ENCODE measurements around the gene GLOD4. TPM values are rescaled to one million over a fixed set of nuclear protein-coding genes. Genes with fewer than 3 reads are reported as not detected.

GLOD4 gene
- total RNA-seq, 1 experiment from 2014 or later: 69.7 TPM

GRCh38 chr17:795721-796120, 13.6 kb upstream of the GLOD4 start:
- Mint-ChIP-seq H3K9me3 (ENCODE audit: unreplicated experiment) (no peaks in the 10 kb centered on the region), H3K4me3 (ENCODE audit: unreplicated experiment) (no peak overlapping the region), H3K27me3 (ENCODE audit: insufficient read depth, unreplicated experiment) (no peaks in the 10 kb centered on the region), H3K36me3 (ENCODE audit: insufficient read depth, unreplicated experiment) (peaks cover 44% of the 10 kb centered on the region), H3K27ac (ENCODE audit: unreplicated experiment) (no peak overlapping the region), H3K4me1 (ENCODE audit: low read depth, unreplicated experiment) (no peaks in the 10 kb centered on the region)
- H3K9me3 ChIP-seq: no peaks in the 10 kb centered on the region
- intact Hi-C loops (cut with micrococcal nuclease; ENCODE audit: unreplicated experiment): loop anchor here (2.0 kb wide), 1 partner anchor 185 kb away; no protein-coding TSS in a partner anchor
- no TSS peak for BruUV-seq (replicated peaks)
- H3K4me1 ChIP-seq: no peaks in the 10 kb centered on the region
- ChIA-PET CTCF (interaction anchor here (2.7 kb wide), 1 partner anchor 185 kb away, joined by 10 read pairs; no protein-coding TSS in a partner anchor), POLR2A (interaction anchor here (0.5 kb wide), 1 partner anchor 430 kb away, joined by 3 read pairs; no protein-coding TSS in a partner anchor)
- DNase-seq: no peak
- TF ChIP-seq CTCF (IDR thresholded peaks at IDR 0.05; ENCODE audit: insufficient read depth in 1 of 2, low read depth in 1 of 2, low read length in 1 of 2, severe bottlenecking in 1 of 2, unreplicated experiment in 1 of 2): no peak
- H3K27me3 ChIP-seq (replicated peaks; ENCODE audit: control insufficient read depth, insufficient read depth, low read length): no peaks in the 10 kb centered on the region
- no peak overlapping the region for H3K4me3 ChIP-seq (ENCODE audit: low read depth, low read length)
- no peaks in the 10 kb centered on the region for H3K36me3 ChIP-seq (ENCODE audit: control insufficient read depth, insufficient read depth, low read length)

GRCh38 chr17:795276-795675, 13.2 kb upstream of the GLOD4 start:
- CTCF ChIA-PET: interaction anchor here (2.7 kb wide), 1 partner anchor 186 kb away, joined by 10 read pairs; no protein-coding TSS in a partner anchor
- no peak overlapping the region for H3K27ac Mint-ChIP-seq (ENCODE audit: unreplicated experiment)
- intact Hi-C loops (cut with micrococcal nuclease; ENCODE audit: unreplicated experiment): loop anchor here (2.0 kb wide), 1 partner anchor 186 kb away; no protein-coding TSS in a partner anchor

GRCh38 chr17:794876-795275, 12.8 kb upstream of the GLOD4 start:
- DNase-seq: peak in 1 of 2 experiments; percentile 31
- no peaks in the 10 kb centered on the region for H3K27me3 ChIP-seq (replicated peaks; ENCODE audit: control insufficient read depth, insufficient read depth, low read length)
- intact Hi-C loops (cut with micrococcal nuclease; ENCODE audit: unreplicated experiment): loop anchor here (2.0 kb wide), 1 partner anchor 186 kb away; no protein-coding TSS in a partner anchor
- TF ChIP-seq CTCF (IDR thresholded peaks at IDR 0.05; ENCODE audit: insufficient read depth in 1 of 2, low read depth in 1 of 2, low read length in 1 of 2, severe bottlenecking in 1 of 2, unreplicated experiment in 1 of 2): peak; percentile 12 to 27
- Mint-ChIP-seq H3K27me3 (ENCODE audit: insufficient read depth, unreplicated experiment) (no peaks in the 10 kb centered on the region), H3K27ac (ENCODE audit: unreplicated experiment) (no peak overlapping the region), H3K4me1 (ENCODE audit: low read depth, unreplicated experiment) (no peaks in the 10 kb centered on the region), H3K36me3 (ENCODE audit: insufficient read depth, unreplicated experiment) (peaks cover 52% of the 10 kb centered on the region), H3K4me3 (ENCODE audit: unreplicated experiment) (no peak overlapping the region), H3K9me3 (ENCODE audit: unreplicated experiment) (no peaks in the 10 kb centered on the region)
- BruUV-seq (replicated peaks): no TSS peak
- no peaks in the 10 kb centered on the region for H3K4me1 ChIP-seq
- CTCF ChIA-PET: interaction anchor here (2.7 kb wide), 1 partner anchor 186 kb away, joined by 10 read pairs; no protein-coding TSS in a partner anchor
- no peaks in the 10 kb centered on the region for H3K9me3 ChIP-seq
- H3K4me3 ChIP-seq (ENCODE audit: low read depth, low read length): no peak overlapping the region
- no peaks in the 10 kb centered on the region for H3K36me3 ChIP-seq (ENCODE audit: control insufficient read depth, insufficient read depth, low read length)
- POLR2A ChIA-PET: no interaction called here

More at GRCh38 chr17:795276-795675, 13.2 kb upstream of the GLOD4 start:
- H3K4me3 Mint-ChIP-seq (ENCODE audit: unreplicated experiment): no peak overlapping the region
- no peaks in the 10 kb centered on the region for H3K9me3 ChIP-seq
- no peaks in the 10 kb centered on the region for H3K36me3 ChIP-seq (ENCODE audit: control insufficient read depth, insufficient read depth, low read length)
- no TSS peak for BruUV-seq (replicated peaks)
- TF ChIP-seq CTCF (IDR thresholded peaks at IDR 0.05; ENCODE audit: insufficient read depth in 1 of 2, low read depth in 1 of 2, low read length in 1 of 2, severe bottlenecking in 1 of 2, unreplicated experiment in 1 of 2): no peak
- H3K4me1 Mint-ChIP-seq (ENCODE audit: low read depth, unreplicated experiment): no peaks in the 10 kb centered on the region
- H3K27me3 ChIP-seq (replicated peaks; ENCODE audit: control insufficient read depth, insufficient read depth, low read length): no peaks in the 10 kb centered on the region
- no peaks in the 10 kb centered on the region for H3K9me3 Mint-ChIP-seq (ENCODE audit: unreplicated experiment)
- peaks cover 48% of the 10 kb centered on the region for H3K36me3 Mint-ChIP-seq (ENCODE audit: insufficient read depth, unreplicated experiment)
- no peak overlapping the region for H3K4me3 ChIP-seq (ENCODE audit: low read depth, low read length)
- no peaks in the 10 kb centered on the region for H3K27me3 Mint-ChIP-seq (ENCODE audit: insufficient read depth, unreplicated experiment)
- H3K4me1 ChIP-seq: no peaks in the 10 kb centered on the region
- POLR2A ChIA-PET: no interaction called here
- no peak for DNase-seq

All from Caco-2 (cell line).